Small intestine (tissue), 7 donors: ENCODE results near the gene GFOD2. TPM values are rescaled to one million over a fixed set of nuclear protein-coding genes. Genes with fewer than 3 reads are reported as not detected.

Experiments
- DNase-seq, 2 donors: peaks; one replicate each; pipeline versions ENCODE4 v3.0.0 to v3.0.0-alpha.2; 2013
- FAIRE-seq: peaks from 2 replicates; lab custom pipeline; 2012; peaks lifted over from hg19 to GRCh38; lab: Jason Lieb, UNC
- H3K27ac ChIP-seq, 3 donors: one replicate each; pipeline ENCODE4 v1.5.1; 2013; ENCODE audit warnings: low read length in 2 of 3, mild to moderate bottlenecking in 2 of 3, control low read depth in 1 of 3, inconsistent platforms in 1 of 3, low read depth in 1 of 3, moderate library complexity in 1 of 3
- H3K27me3 ChIP-seq, 3 donors: one replicate each; pipeline ENCODE4 v1.6.1; 2013; ENCODE audit warnings: low read length in 3 of 3, inconsistent platforms in 1 of 3; ENCODE audit not compliant: control insufficient read depth in 3 of 3, insufficient read depth in 3 of 3
- H3K36me3 ChIP-seq, 3 donors: one replicate each; pipeline ENCODE4 v1.6.1; 2013; ENCODE audit warnings: low read length in 3 of 3, inconsistent platforms in 1 of 3, low read depth in 1 of 3, mild to moderate bottlenecking in 1 of 3, moderate library complexity in 1 of 3; ENCODE audit not compliant: control insufficient read depth in 3 of 3, insufficient read depth in 2 of 3
- H3K4me1 ChIP-seq, 3 donors: one replicate each; pipeline ENCODE4 v1.6.1; 2013; ENCODE audit warnings: low read length in 2 of 3, inconsistent platforms in 1 of 3, low read depth in 1 of 3, mild to moderate bottlenecking in 1 of 3, moderate library complexity in 1 of 3; ENCODE audit not compliant: control insufficient read depth in 3 of 3, insufficient read depth in 2 of 3
- H3K4me3 ChIP-seq, 3 donors: one replicate each; pipeline ENCODE4 v1.5.1; 2013; ENCODE audit warnings: low read length in 3 of 3, control low read depth in 1 of 3, inconsistent platforms in 1 of 3, low read depth in 1 of 3, mild to moderate bottlenecking in 1 of 3, moderate library complexity in 1 of 3
- H3K9me3 ChIP-seq, 2 donors: one replicate each; pipeline ENCODE4 v1.6.1; 2013; ENCODE audit warnings: low read depth in 1 of 2, low read length in 1 of 2; ENCODE audit not compliant: control insufficient read depth in 2 of 2, insufficient read depth in 1 of 2
- WGBS, 3 donors: extraction: QIAGEN DNeasy Blood & Tissue Kit; methylation state at CpG; one replicate each; pipeline ENCODE4 v1.1.7; 2013; 5-methylcytosine and 5-hydroxymethylcytosine counted together
- polyA plus RNA-seq, 4 donors: library from polyadenylated mRNA; stranded (reverse) in 3 of 4; unstranded in 1 of 4; fragments of 200-250 nt in 3 of 4; fragments of 120-200 nt in 1 of 4; gene quantifications; one replicate each; pipeline versions ENCODE4 v1.2.1 to v1.2.3, GENCODE V29; 2013
- donor health status: healthy with polysubstance abuse.
- donor health status: control.
- donor health status: control.
- donor health status: Bipolar disorder and iron deficiency.
- donor health status: healthy.

The GFOD2 gene
- polyA plus RNA-seq, 4 donors, result 4.8 to 28.6 (median 12.0) TPM

DNA sequence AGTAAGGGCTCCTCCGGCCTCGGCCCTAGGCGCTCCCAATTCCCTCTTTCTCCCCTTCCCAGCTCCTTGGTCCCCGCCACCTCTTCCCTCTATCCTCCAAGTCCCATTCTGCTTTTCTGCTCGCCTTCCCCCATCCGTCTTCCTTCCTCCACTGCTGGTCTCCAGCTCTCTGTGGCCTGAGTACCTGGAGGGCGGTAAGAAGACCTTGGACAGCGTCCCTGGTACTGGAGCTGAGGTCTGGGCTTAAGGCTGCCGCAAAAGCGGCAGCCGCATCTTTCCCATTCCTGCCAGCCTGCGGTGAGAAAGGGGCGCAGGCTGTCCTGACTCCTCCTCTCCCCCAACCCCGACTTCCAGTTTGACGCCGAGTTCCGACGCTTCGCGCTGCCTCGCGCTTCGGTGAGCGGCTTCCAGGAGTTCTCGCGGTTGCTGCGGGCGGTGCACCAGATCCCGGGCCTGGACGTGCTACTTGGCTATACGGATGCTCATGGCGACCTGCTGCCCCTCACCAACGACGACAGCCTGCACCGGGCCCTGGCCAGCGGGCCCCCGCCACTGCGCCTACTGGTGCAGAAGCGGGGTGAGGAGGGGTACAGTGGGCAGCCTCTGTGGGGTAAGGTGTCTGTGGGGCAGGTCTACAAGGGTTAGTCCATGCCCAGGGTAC lies 57.9 kb downstream of the GFOD2 start:
- Histone ChIP-seq H3K27ac (peak overlapping the region; percentile 39 to 86 (median 52)), H3K4me3 (peak overlapping the region in 2 of 3 donors; percentile 38 to 74), H3K36me3 (peaks cover 0 to 52% (median 2%) of the 10 kb centered on the region in 3 donors), H3K4me1 (peaks cover 0 to 19% (median 0%) of the 10 kb centered on the region in 3 donors), H3K27me3 (no peaks in the 10 kb centered on the region), H3K9me3 (no peaks in the 10 kb centered on the region)
- FAIRE-seq, result no peak
- 9 to 18% (median 11%) methylated on average over 33 to 39 of the region's 39 CpGs for WGBS, 3 donors
- DNase-seq, result peak in 1 of 2 donors; percentile 78

DNA sequence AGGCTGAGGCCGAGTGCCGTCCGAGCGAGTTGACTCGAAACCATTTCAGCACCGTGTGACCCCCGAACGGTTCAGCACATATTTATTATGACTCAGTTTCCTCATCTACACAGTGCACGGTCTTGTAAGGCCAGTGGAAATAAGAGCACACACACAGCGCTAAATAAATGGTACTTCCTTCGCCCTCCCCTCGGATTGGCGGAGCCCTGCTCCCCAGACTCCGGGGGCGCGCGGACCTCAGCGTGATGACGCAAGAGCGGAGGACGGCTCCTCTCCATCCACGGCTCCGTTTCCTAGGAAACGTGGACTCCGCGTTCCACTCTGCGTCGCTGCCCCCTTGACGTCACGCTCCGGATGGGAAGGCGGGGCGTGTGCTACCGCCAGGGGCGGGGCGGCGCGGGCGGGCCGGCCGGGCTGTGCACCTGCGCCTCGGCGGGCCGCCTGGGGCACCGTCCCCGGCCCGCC lies 58.5 kb downstream of the GFOD2 start, which contains the start of gene PARD6A:
Gene PARD6A (plus strand): TSS at position 397 of the 465 bp plus-strand sequence. CDS start 79 bp downstream, outside the sequence.
- DNase-seq, result peak; percentile 94 to 95
- Histone ChIP-seq H3K27me3 (no peaks in the 10 kb centered on the region), H3K27ac (peak within 1 kb of the TSS; percentile 87 to 99 (median 98)), H3K9me3 (no peaks in the 10 kb centered on the region), H3K4me1 (peaks cover 0 to 15% (median 0%) of the 10 kb centered on the region in 3 donors), H3K4me3 (peak within 1 kb of the TSS; percentile 74 to 99 (median 80)), H3K36me3 (peaks cover 0 to 52% (median 2%) of the 10 kb centered on the region in 3 donors)
- no peak for FAIRE-seq
- 0% methylated on average over 35 to 48 of the region's 48 CpGs for WGBS, 3 donors

GRCh38 chr16:67659675-67660563 lies 59.2 kb downstream of the GFOD2 start, which contains the start of gene ACD:
ACD (minus strand) TSS chr16:67660260; CDS start chr16:67660220, 40 bp downstream.
- Histone ChIP-seq H3K4me3 (peak within 1 kb of the TSS; percentile 74 to 99 (median 80)), H3K4me1 (peaks cover 0 to 14% (median 0%) of the 10 kb centered on the region in 3 donors), H3K36me3 (peaks cover 0 to 50% (median 2%) of the 10 kb centered on the region in 3 donors), H3K27me3 (peaks cover 0 to 6% (median 0%) of the 10 kb centered on the region in 3 donors), H3K9me3 (no peaks in the 10 kb centered on the region), H3K27ac (peak within 1 kb of the TSS; percentile 87 to 99 (median 98))
- FAIRE-seq (no peak), DNase-seq (peak; percentile 93 to 96)
- 0% methylated on average over 70 to 83 of the region's 83 CpGs for WGBS, 3 donors

DNA sequence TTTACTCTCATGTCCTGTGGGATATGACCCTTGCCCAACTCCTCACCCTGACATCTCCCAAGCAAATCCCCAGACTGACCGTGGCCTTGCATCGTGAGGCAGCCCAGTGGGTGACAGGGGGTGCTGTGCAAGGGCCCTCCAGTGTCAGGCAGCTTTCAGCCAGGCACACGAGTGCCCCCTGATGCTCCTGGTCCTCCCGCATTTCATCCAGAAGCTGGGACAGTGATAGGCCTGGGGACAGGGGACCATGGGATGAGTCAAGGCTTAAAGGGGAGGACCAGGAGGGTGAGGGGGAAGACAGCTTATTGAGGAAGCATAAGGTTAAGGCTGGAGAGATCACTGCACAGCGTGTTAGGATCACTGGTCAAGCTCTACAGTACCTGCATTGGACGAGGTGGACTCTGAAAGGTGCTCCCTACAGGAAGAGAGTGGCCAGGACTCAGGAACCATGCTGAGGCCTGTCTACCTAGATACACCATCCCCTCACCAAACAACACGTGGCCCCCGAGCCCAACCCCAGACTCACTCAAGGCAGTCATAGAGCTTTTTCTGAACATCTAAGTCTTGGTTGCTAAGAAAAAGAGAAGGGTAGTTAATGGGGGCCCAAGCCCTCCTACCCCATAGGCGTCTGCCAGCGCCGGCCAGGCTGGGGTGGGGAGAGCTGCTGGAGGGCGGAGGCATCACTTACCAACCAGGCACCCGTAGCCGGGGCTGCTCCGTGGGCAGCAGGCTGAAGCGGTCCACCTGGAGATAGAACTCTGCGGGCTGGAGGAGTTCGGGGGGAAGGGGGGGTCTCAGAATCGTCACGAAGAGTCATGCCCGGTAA lies 60.1 kb downstream of the GFOD2 start:
- 32 to 37% (median 35%) methylated on average over 19 to 21 of the region's 21 CpGs for WGBS, 3 donors
- Histone ChIP-seq H3K36me3 (peaks cover 0 to 46% (median 2%) of the 10 kb centered on the region in 3 donors), H3K27me3 (peaks cover 0 to 15% (median 0%) of the 10 kb centered on the region in 3 donors), H3K4me1 (peaks cover 0 to 14% (median 0%) of the 10 kb centered on the region in 3 donors), H3K27ac (no peak overlapping the region), H3K4me3 (peak overlapping the region; percentile 74 to 99 (median 80)), H3K9me3 (no peaks in the 10 kb centered on the region)
- no peak for DNase-seq
- FAIRE-seq, result no peak

GRCh38 chr16:67657751-67658518 lies 61.2 kb downstream of the GFOD2 start:
- H3K27ac ChIP-seq, result no peak overlapping the region
- peaks cover 0 to 25% (median 2%) of the 10 kb centered on the region in 3 donors for H3K27me3 ChIP-seq
- peaks cover 0 to 18% (median 0%) of the 10 kb centered on the region in 3 donors for H3K4me1 ChIP-seq
- DNase-seq (no peak), FAIRE-seq (no peak)
- no peak overlapping the region for H3K4me3 ChIP-seq
- 91 to 95% (median 93%) methylated on average over 18 of the region's 18 CpGs for WGBS, 3 donors
- peaks cover 0 to 34% (median 2%) of the 10 kb centered on the region in 3 donors for H3K36me3 ChIP-seq
- H3K9me3 ChIP-seq, result peaks cover 0 to 3% of the 10 kb centered on the region in 2 donors

DNA sequence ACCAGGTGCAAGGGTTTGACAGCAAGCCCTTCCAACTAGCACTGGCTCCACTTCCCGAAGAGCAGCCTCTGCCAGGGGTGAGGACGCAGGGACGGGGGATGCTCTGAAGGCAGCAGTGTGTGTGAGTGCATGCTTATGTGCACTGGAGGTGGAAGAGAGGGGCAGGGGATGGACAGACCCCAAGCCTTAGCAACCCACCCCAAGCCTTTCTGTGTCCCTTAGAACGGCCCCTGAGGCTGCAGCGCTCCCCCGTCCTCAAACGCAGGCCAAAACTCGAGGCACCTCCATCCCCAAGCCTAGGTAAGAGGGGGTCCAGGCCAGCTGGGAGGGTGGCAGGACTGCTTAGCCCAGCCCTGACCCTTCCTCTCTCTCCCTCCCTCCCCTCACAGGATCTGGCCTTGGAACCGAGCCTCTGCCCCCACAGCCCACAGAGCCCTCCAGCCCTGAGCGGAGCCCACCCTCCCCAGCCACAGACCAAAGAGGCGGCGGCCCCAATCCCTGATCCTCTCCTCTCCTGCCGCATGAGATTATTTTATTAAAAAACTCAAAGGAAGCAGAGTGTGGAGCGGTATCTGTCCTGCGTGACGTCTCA lies 62.0 kb downstream of the GFOD2 start:
- Histone ChIP-seq H3K36me3 (peaks cover 0 to 27% (median 2%) of the 10 kb centered on the region in 3 donors), H3K27ac (no peak overlapping the region), H3K4me3 (no peak overlapping the region), H3K9me3 (peaks cover 0 to 3% of the 10 kb centered on the region in 2 donors), H3K27me3 (peaks cover 0 to 30% (median 2%) of the 10 kb centered on the region in 3 donors), H3K4me1 (peaks cover 0 to 18% (median 0%) of the 10 kb centered on the region in 3 donors)
- 87 to 94% (median 93%) methylated on average over 16 of the region's 16 CpGs for WGBS, 3 donors
- no peak for FAIRE-seq
- no peak for DNase-seq
